GM12878 (cell line): ENCODE measurements around the gene ALG3. TPM values are rescaled to one million over a fixed set of nuclear protein-coding genes. Genes with fewer than 3 reads are reported as not detected.

Source experiments
- ATAC-seq: fragments of 200-7000 bp; cut with Tn5 transposase; 3 replicates; pipeline ENCODE4 v1.9.1; 2020; ENCODE audit warnings: mild to moderate bottlenecking, moderate library complexity
- BruUV-seq: library from RNA; stranded (reverse); fragments of 400-500 nt; replicated peaks from 2 replicates; lab custom pipeline; 2021; lab: Mats Ljungman, UMichigan
- CTCF ChIA-PET: fragments of 300-600 bp; sonication (Branson Sonifier 250); formaldehyde crosslinking; extraction: SDS; loops from one replicate; lab custom pipeline; 2021; ENCODE audit warnings: inconsistent platforms; lab: Yijun Ruan, JAX
- POLR2A ChIA-PET: fragments of 350-600 bp; formaldehyde crosslinking; extraction: SDS; loops from one replicate; lab custom pipeline; 2021; ENCODE audit warnings: inconsistent platforms; lab: Charles Lee
- RAD21 ChIA-PET: fragments of 300-600 bp; sonication (Branson Sonifier 250); formaldehyde crosslinking; loops from one replicate; lab custom pipeline; 2023; ENCODE audit warnings: antibody characterized with exemption; ENCODE audit not compliant: unreplicated experiment; lab: Charles Lee
- SMC1A ChIA-PET: fragments of 300-600 bp; sonication (Branson Sonifier 250); formaldehyde crosslinking; loops from one replicate; lab custom pipeline; 2023; ENCODE audit not compliant: unreplicated experiment, uncharacterized antibody; lab: Charles Lee
- DNase-seq: peaks from one replicate; pipeline ENCODE4 v3.0.0-alpha.2; 2011; ENCODE audit warnings: low read depth, low spot score
- FAIRE-seq: peaks from 3 replicates; lab custom pipeline; 2011; peaks lifted over from hg19 to GRCh38; lab: Jason Lieb, UNC
- H2AFZ ChIP-seq: 2 replicates; pipeline ENCODE4 v1.6.0; 2011; ENCODE audit warnings: low read depth, low read length, control low read depth; ENCODE audit not compliant: control insufficient read depth
- H3K27ac ChIP-seq: 2 replicates; pipeline ENCODE4 v1.5.1; 2011; ENCODE audit warnings: control low read depth; ENCODE audit not compliant: control insufficient read depth, insufficient read depth
- H3K27me3 ChIP-seq, 2 experiments: replicated peaks in 1 of 2; 2 replicates each; pipeline versions ENCODE4 v1.6.0 to v1.6.1; 2011; ENCODE audit warnings: low read length in 1 of 2; ENCODE audit not compliant: control insufficient read depth in 2 of 2, insufficient read depth in 2 of 2
- H3K36me3 ChIP-seq, 2 experiments: 2 replicates each; pipeline ENCODE4 v1.5.1; 2011; ENCODE audit warnings: low read length in 1 of 2; ENCODE audit not compliant: control insufficient read depth in 2 of 2, insufficient read depth in 2 of 2
- H3K4me1 ChIP-seq: 2 replicates; pipeline ENCODE4 v1.6.1; 2011; ENCODE audit warnings: mild to moderate bottlenecking, low read length, moderate library complexity, mixed read lengths; ENCODE audit not compliant: control insufficient read depth, insufficient read depth
- H3K4me2 ChIP-seq: 2 replicates; pipeline ENCODE4 v1.6.0; 2011; ENCODE audit warnings: control low read depth; ENCODE audit not compliant: control insufficient read depth, insufficient read depth
- H3K4me3 ChIP-seq: fragments of 200-600 bp; sonication (generic); 2 replicates; pipeline ENCODE4 v1.5.1; 2016
- H3K79me2 ChIP-seq: 2 replicates; pipeline ENCODE4 v1.6.0; 2011; ENCODE audit warnings: low read length; ENCODE audit not compliant: control insufficient read depth, insufficient read depth
- H3K9ac ChIP-seq: 2 replicates; pipeline ENCODE4 v1.8.0; 2011; ENCODE audit warnings: low read length, control low read depth, mixed read lengths; ENCODE audit not compliant: control insufficient read depth, insufficient read depth
- H3K9me3 ChIP-seq: replicated peaks from 3 replicates; pipeline ENCODE4 v1.5.1; 2011; ENCODE audit warnings: mild to moderate bottlenecking, low read length; ENCODE audit not compliant: control insufficient read depth, insufficient read depth
- H4K20me1 ChIP-seq: 2 replicates; pipeline ENCODE4 v1.6.0; 2011; ENCODE audit not compliant: control insufficient read depth, insufficient read depth
- CEBPB ChIP-seq, 2 experiments: fragments of 150-350 bp in 1 of 2; IDR thresholded peaks; 2 replicates each; pipeline ENCODE4 v1.6.1; 2012 to 2014; ENCODE audit warnings: low read depth in 2 of 2, low read length in 2 of 2, borderline replicate concordance in 1 of 2, inconsistent platforms in 1 of 2
- EED ChIP-seq: sonication (generic); IDR thresholded peaks from 2 replicates; pipeline ENCODE4 v1.6.1; 2016; ENCODE audit warnings: antibody characterized with exemption, low read depth
- NBN ChIP-seq: fragments of 450-650 bp; IDR thresholded peaks from 2 replicates; pipeline ENCODE4 v1.6.1; 2016
- PML ChIP-seq: IDR thresholded peaks from 2 replicates; pipeline ENCODE4 v1.6.1; 2012; ENCODE audit warnings: low read length, inconsistent platforms
- RBBP5 ChIP-seq: fragments of 200-600 bp; sonication (generic); conservative IDR thresholded peaks from 2 replicates; pipeline ENCODE4 v1.6.1; 2016
- SIN3A ChIP-seq: IDR thresholded peaks from 2 replicates; pipeline ENCODE4 v1.6.1; 2012; ENCODE audit warnings: low read depth, low read length, improper control_type of control experiment
- ZBTB4 ChIP-seq: fragments of 450-650 bp; formaldehyde crosslinking; IDR thresholded peaks from 2 replicates; pipeline ENCODE4 v1.4.0; 2022; ENCODE audit warnings: mild to moderate bottlenecking, moderate library complexity
- ZNF592 ChIP-seq: fragments of 450-650 bp; IDR thresholded peaks from 2 replicates; pipeline ENCODE4 v1.6.1; 2017; ENCODE audit warnings: mild to moderate bottlenecking, moderate library complexity
- WGBS: methylation state at CpG from one replicate; pipeline ENCODE4 v1.1.6; 2016; ENCODE audit warnings: low lambda C conversion rate; ENCODE audit not compliant: insufficient replicate concordance, insufficient coverage; ENCODE audit errors: missing lambda C conversion rate; 5-methylcytosine and 5-hydroxymethylcytosine counted together
- in situ Hi-C: fragments of 300-500 bp; cut with MboI; formaldehyde crosslinking; loops from 9 replicates; pipeline ENCODE4 v1.14.3; 2018; ENCODE audit warnings: mixed read lengths
- intact Hi-C: fragments of 100-400 bp; cut with micrococcal nuclease; formaldehyde crosslinking; loops from one replicate; pipeline ENCODE4 v1.14.2; 2022; ENCODE audit not compliant: unreplicated experiment
- polyA plus RNA-seq, 11 experiments: library from polyadenylated mRNA; depleted of rRNA in 4 of 11; unstranded in 6 of 11; stranded (reverse) in 5 of 11; fragments of >200 nt; fragmentation: Nextera tagmentation in 4 of 11; fragmentation: Illumina TruSeq in 1 of 11; extraction: Ambion mirVana in 4 of 11; extraction: Trizol in 1 of 11; gene quantifications; 1 replicate in 1 of 11; 2 replicates in 10 of 11; pipeline versions ENCODE4 v1.2.1 to v1.2.3, GENCODE V29; 2011 to 2016; ENCODE audit warnings: inconsistent platforms in 2 of 11, missing spikeins in 2 of 11, low read depth in 1 of 11
- total RNA-seq, 4 experiments: library from RNA; depleted of rRNA in 3 of 4; stranded (reverse); fragments of >200 nt in 3 of 4; fragmentation: Illumina TruSeq in 1 of 4; extraction: Trizol in 1 of 4; gene quantifications; 2 replicates each; pipeline versions ENCODE4 v1.2.1 to v1.2.3, GENCODE V29; 2013 to 2021

ALG3 gene
- total and polyA plus RNA-seq, 10 of the 15 experiments (the other 5 are each of a cell fraction or from before 2014, with no cell fraction given), result 13.6 to 84.7 (median 39.4) TPM

- Histone ChIP-seq H4K20me1 (no peaks in the 10 kb centered on the region), H3K27ac (no peak overlapping the region), H3K9ac (no peak overlapping the region), H3K4me1 (no peaks in the 10 kb centered on the region), H3K79me2 (no peaks in the 10 kb centered on the region), H2AFZ (no peak overlapping the region), H3K4me2 (no peak overlapping the region), H3K9me3 (no peaks in the 10 kb centered on the region), H3K27me3 (no peaks in the 10 kb centered on the region), H3K36me3 (no peaks in the 10 kb centered on the region), H3K4me3 (no peak overlapping the region)
- FAIRE-seq, result no peak
- no peak for ATAC-seq
- POLR2A ChIA-PET, result no interaction called here
- WGBS, result 49% methylated on average over 22 of the region's 22 CpGs
- no TSS peak for BruUV-seq
- no peak for DNase-seq
- CTCF ChIA-PET, result interaction anchor here (1.3 to 1.8 kb wide), 2 partner anchors 14 to 64 kb away, joined by 4 to 5 read pairs; no protein-coding TSS in a partner anchor
- in situ Hi-C loops, result no loop called here
- intact Hi-C loops, result no loop called here
- TF ChIP-seq RBBP5, result no peak
- TF ChIP-seq ZNF592, result no peak
- TF ChIP-seq EED, result no peak
- TF ChIP-seq SIN3A, result no peak
- no peak for TF ChIP-seq NBN
- TF ChIP-seq ZBTB4, result no peak
- no peak for TF ChIP-seq PML
- TF ChIP-seq CEBPB (IDR thresholded peaks at IDR 0.05; ENCODE audit: borderline replicate concordance in 1 of 2, low read depth in 2 of 2, low read length in 2 of 2), result no peak
- SMC1A ChIA-PET, result no interaction called here
- RAD21 ChIA-PET, result interaction anchor here (1.0 to 1.6 kb wide), 2 partner anchors 64 to 395 kb away, joined by 4 to 5 read pairs; no protein-coding TSS in a partner anchor
Measured at GRCh38 chr3:184291044-184291737, 42.4 kb upstream of the ALG3 start.
